GM23338 (cell line): ENCODE data around the gene GNB1L.

Source experiments
- CREB1 ChIP-seq: fragments of 250-450 bp; sonication (Bioruptor Pico); IDR thresholded peaks from 2 replicates; pipeline ENCODE4 v1.5.0; 2020; ENCODE audit warnings: low read depth, mild to moderate bottlenecking, moderate library complexity
- EZH2 ChIP-seq: fragments of 200-600 bp; sonication (generic); IDR thresholded peaks from one replicate; pipeline ENCODE4 v1.8.0; 2017; ENCODE audit warnings: antibody characterized with exemption, mild to moderate bottlenecking, low read depth; ENCODE audit not compliant: unreplicated experiment
- EZH2phosphoT487 ChIP-seq: fragments of 200-600 bp; sonication (generic); IDR thresholded peaks from one replicate; pipeline ENCODE4 v1.8.1; 2018; ENCODE audit warnings: antibody characterized with exemption; ENCODE audit not compliant: unreplicated experiment
- JUNB ChIP-seq: IDR thresholded peaks from one replicate; pipeline ENCODE4 v1.6.1; 2016; ENCODE audit warnings: antibody characterized with exemption; ENCODE audit not compliant: unreplicated experiment
- NANOG ChIP-seq: IDR thresholded peaks from 2 replicates; pipeline ENCODE4 v1.6.1; 2016; ENCODE audit warnings: antibody characterized with exemption, borderline replicate concordance
- POLR2AphosphoS5 ChIP-seq: IDR thresholded peaks from 2 replicates; pipeline ENCODE4 v1.6.1; 2016; ENCODE audit warnings: antibody characterized with exemption, low read depth
- ZNF331 ChIP-seq: fragments of 250-450 bp; sonication (Bioruptor Pico); IDR thresholded peaks from 2 replicates; pipeline ENCODE4 v1.5.0; 2020; ENCODE audit warnings: low read depth, mild to moderate bottlenecking, moderate library complexity
- TF ChIP-seq, protein P1 (sequence below), 2 experiments: fragments of 200-600 bp in 1 of 2; sonication (generic) in 1 of 2; conservative IDR thresholded peaks; 2 replicates each; pipeline versions ENCODE4 v1.5.1 to v1.6.1; 2016 to 2017; ENCODE audit warnings: antibody characterized with exemption in 2 of 2, low read depth in 2 of 2, mild to moderate bottlenecking in 2 of 2, moderate library complexity in 1 of 2
- TF ChIP-seq, protein P2 (sequence below): IDR thresholded peaks from one replicate; pipeline ENCODE4 v1.6.1; 2018; ENCODE audit warnings: antibody characterized with exemption; ENCODE audit not compliant: unreplicated experiment
- TF ChIP-seq, protein P3 (sequence below): IDR thresholded peaks from 2 replicates; pipeline ENCODE4 v1.6.1; 2016; ENCODE audit warnings: antibody characterized with exemption

DNA sequence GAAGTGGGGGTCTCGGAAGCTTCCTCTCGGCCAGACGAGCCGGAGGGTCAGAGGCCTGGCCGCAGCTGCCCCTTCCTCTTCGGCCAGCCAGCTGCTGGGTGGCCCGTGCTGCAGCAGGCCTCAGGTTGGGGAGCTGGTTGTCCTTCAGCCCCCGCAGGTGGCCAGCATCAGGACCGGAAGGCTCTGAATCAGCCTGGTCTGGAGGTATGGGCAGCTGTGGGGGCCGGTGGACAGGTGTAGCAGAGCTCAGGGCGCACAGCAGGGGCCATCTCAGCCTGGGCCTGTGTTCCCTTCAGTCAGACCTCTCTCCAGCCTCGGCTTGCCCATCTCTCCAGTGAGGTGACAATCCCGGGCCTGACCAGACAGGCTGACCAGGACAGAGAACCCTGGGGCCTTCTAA, 107.9 kb downstream of the GNB1L start:
- TF ChIP-seq, protein P1, sequence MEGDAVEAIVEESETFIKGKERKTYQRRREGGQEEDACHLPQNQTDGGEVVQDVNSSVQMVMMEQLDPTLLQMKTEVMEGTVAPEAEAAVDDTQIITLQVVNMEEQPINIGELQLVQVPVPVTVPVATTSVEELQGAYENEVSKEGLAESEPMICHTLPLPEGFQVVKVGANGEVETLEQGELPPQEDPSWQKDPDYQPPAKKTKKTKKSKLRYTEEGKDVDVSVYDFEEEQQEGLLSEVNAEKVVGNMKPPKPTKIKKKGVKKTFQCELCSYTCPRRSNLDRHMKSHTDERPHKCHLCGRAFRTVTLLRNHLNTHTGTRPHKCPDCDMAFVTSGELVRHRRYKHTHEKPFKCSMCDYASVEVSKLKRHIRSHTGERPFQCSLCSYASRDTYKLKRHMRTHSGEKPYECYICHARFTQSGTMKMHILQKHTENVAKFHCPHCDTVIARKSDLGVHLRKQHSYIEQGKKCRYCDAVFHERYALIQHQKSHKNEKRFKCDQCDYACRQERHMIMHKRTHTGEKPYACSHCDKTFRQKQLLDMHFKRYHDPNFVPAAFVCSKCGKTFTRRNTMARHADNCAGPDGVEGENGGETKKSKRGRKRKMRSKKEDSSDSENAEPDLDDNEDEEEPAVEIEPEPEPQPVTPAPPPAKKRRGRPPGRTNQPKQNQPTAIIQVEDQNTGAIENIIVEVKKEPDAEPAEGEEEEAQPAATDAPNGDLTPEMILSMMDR (conservative IDR thresholded peaks at IDR 0.05; ENCODE audit: low read depth in 2 of 2), result no peak
- TF ChIP-seq POLR2AphosphoS5 (no peak), EZH2 (no peak), JUNB (no peak), EZH2phosphoT487 (no peak), CREB1 (CRISPR knock-in tag) (no peak), NANOG (no peak), ZNF331 (CRISPR knock-in tag) (no peak)
- TF ChIP-seq, protein P2, sequence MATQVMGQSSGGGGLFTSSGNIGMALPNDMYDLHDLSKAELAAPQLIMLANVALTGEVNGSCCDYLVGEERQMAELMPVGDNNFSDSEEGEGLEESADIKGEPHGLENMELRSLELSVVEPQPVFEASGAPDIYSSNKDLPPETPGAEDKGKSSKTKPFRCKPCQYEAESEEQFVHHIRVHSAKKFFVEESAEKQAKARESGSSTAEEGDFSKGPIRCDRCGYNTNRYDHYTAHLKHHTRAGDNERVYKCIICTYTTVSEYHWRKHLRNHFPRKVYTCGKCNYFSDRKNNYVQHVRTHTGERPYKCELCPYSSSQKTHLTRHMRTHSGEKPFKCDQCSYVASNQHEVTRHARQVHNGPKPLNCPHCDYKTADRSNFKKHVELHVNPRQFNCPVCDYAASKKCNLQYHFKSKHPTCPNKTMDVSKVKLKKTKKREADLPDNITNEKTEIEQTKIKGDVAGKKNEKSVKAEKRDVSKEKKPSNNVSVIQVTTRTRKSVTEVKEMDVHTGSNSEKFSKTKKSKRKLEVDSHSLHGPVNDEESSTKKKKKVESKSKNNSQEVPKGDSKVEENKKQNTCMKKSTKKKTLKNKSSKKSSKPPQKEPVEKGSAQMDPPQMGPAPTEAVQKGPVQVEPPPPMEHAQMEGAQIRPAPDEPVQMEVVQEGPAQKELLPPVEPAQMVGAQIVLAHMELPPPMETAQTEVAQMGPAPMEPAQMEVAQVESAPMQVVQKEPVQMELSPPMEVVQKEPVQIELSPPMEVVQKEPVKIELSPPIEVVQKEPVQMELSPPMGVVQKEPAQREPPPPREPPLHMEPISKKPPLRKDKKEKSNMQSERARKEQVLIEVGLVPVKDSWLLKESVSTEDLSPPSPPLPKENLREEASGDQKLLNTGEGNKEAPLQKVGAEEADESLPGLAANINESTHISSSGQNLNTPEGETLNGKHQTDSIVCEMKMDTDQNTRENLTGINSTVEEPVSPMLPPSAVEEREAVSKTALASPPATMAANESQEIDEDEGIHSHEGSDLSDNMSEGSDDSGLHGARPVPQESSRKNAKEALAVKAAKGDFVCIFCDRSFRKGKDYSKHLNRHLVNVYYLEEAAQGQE, result no peak
- TF ChIP-seq, protein P3, sequence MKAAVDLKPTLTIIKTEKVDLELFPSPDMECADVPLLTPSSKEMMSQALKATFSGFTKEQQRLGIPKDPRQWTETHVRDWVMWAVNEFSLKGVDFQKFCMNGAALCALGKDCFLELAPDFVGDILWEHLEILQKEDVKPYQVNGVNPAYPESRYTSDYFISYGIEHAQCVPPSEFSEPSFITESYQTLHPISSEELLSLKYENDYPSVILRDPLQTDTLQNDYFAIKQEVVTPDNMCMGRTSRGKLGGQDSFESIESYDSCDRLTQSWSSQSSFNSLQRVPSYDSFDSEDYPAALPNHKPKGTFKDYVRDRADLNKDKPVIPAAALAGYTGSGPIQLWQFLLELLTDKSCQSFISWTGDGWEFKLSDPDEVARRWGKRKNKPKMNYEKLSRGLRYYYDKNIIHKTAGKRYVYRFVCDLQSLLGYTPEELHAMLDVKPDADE, result no peak
